Right lung (tissue), 10 donors: ENCODE results near the gene RAMP1. TPM values are rescaled to one million over a fixed set of nuclear protein-coding genes. Genes with fewer than 3 reads are reported as not detected.
"Not testable (repeated sequence)": the region's sequence is repeated elsewhere in the genome, so short reads cannot be mapped to it uniquely, and the experiment has no call there.

Experiments
- DNase-seq, 2 donors: peaks; one replicate each; pipeline ENCODE4 v3.0.0-alpha.2; 2013
- long read RNA-seq, 8 donors: transcript quantifications; one replicate each; lab custom pipeline, GENCODE V29; 2026
- polyA plus RNA-seq, 5 donors: library from polyadenylated mRNA; unstranded; fragments of 120-200 nt; gene quantifications; one replicate each; pipeline versions ENCODE4 v1.2.1 to v1.2.3, GENCODE V29; 2013; ENCODE audit warnings: inconsistent platforms in 1 of 5, low replicate concordance in 1 of 5; ENCODE audit not compliant: insufficient read length in 5 of 5, insufficient read depth in 1 of 5

RAMP1 gene
- 10 to 100 TPM in 2 of 5 donors, 1 to 10 TPM in 3; 6.0 to 18.4 (median 9.0) TPM for polyA plus RNA-seq
- long read RNA-seq, donor 1, transcript RAMP1-201 (3 exons, 910 nt), result major isoform, 8 of 11 reads
- long read RNA-seq, donor 1, partial matches to known transcripts, result 0 of 11 reads
- long read RNA-seq, donor 1, other reads (novel, unspliced or antisense), result 0 of 11 reads
- long read RNA-seq, donor 2, transcript RAMP1-201 (3 exons, 910 nt), result major isoform, 9 of 10 reads
- long read RNA-seq, donor 2, partial matches to known transcripts, result 0 of 10 reads
- long read RNA-seq, donor 2, other reads (novel, unspliced or antisense), result 0 of 10 reads
- long read RNA-seq, donor 3, transcript RAMP1-201 (3 exons, 910 nt), result major isoform, 7 of 8 reads
- long read RNA-seq, donor 3, partial matches to known transcripts, result 0 of 8 reads
- long read RNA-seq, donor 3, other reads (novel, unspliced or antisense), result 0 of 8 reads
- long read RNA-seq, donor 4, transcript RAMP1-201 (3 exons, 910 nt), result major isoform, 8 of 12 reads
- long read RNA-seq, donor 4, partial matches to known transcripts, result 0 of 12 reads
- long read RNA-seq, donor 4, other reads (novel, unspliced or antisense), result 0 of 12 reads
- long read RNA-seq, donor 5, transcript RAMP1-201 (3 exons, 910 nt), result major isoform, 10 of 16 reads
- long read RNA-seq, donor 5, partial matches to known transcripts, result 0 of 16 reads
- long read RNA-seq, donor 5, other reads (novel, unspliced or antisense), result 0 of 16 reads
- long read RNA-seq, donor 6, transcript RAMP1-201 (3 exons, 910 nt), result major isoform, 8 of 9 reads
- long read RNA-seq, donor 6, partial matches to known transcripts, result 0 of 9 reads
- long read RNA-seq, donor 6, other reads (novel, unspliced or antisense), result 0 of 9 reads
- long read RNA-seq, donor 7, partial matches to known transcripts, result 0 of 6 reads
- long read RNA-seq, donor 7, other reads (novel, unspliced or antisense), result 0 of 6 reads
- long read RNA-seq, donor 8, partial matches to known transcripts, result 0 of 2 reads
- long read RNA-seq, donor 8, other reads (novel, unspliced or antisense), result 0 of 2 reads

DNA sequence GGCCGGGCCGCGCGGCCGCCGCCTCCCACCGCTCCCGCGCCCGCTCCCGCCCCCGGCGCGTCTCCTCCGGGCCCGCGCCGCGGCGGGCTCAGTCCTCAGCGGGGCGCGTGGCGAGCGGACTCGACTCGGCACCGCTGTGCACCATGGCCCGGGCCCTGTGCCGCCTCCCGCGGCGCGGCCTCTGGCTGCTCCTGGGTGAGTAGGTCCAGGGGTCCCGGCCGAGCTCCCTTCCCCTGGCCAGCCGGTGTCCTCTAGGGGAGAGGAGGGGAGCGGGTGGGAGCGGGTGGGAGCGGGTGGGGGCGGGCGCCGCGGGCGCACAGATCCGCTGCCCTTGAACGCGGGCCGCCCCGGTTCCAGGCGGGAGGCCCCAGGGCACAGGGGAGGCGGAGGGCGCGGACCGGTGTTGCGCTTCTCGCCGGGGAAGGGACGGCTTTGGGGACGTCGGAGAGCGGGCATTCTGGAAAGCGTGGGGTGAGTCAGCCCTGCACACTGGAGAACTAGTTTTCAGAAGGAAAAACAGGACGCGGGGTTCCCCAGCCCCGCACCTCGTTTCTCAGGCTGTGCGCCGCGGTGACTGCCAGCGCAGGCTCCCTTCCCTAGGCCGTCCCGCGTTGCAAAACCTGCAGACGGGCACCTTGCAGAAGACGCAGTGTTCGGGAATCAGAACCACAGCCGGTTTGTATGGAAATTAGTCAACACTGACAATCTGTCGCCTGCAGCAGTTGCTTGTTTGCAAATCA is at the start of gene RAMP1:
Gene RAMP1, plus strand, starts transcription at position 91 of the 740 bp plus-strand sequence. Its CDS starts 53 bp downstream, at position 144.
- no peak for DNase-seq

DNA sequence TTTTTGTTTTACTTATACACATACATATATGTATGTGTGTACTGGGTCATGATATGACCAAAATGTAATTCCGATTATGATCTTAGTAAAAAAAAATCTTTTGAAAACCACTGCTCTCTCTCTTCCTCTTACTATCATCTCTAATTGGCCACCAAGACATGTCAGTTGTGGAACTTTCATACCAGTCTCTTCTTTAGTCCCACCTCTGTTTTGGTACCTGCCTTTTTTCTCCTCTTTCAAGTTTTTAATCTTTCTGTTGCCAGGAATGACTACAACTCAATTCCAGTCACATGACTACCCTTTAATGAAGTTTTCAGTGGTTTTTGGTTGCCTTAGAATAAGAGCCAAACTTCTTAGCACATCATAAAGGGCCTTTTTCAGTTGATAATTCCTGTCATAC is 43.8 kb upstream of the RAMP1 start:
- DNase-seq, result no peak

DNA sequence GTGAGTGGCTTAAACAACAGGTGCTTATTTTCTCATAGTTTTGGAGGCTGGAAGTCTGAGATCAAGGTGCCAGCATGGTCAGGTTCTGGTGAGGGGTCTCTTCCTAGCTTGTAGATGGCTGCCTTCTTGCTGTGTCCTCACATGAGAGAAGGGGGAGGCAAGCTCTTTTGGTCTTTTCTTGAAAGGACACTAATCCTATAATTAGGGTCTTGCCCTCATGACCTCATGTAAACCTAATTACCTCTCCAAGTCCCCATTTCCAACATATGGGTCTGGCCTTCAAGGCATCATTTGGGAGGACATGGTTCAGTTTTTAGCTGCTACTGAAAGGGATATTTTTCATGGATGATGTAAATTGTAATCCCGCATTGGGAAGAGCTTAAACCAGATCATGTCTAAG is 42.9 kb upstream of the RAMP1 start:
- DNase-seq, result no peak

DNA sequence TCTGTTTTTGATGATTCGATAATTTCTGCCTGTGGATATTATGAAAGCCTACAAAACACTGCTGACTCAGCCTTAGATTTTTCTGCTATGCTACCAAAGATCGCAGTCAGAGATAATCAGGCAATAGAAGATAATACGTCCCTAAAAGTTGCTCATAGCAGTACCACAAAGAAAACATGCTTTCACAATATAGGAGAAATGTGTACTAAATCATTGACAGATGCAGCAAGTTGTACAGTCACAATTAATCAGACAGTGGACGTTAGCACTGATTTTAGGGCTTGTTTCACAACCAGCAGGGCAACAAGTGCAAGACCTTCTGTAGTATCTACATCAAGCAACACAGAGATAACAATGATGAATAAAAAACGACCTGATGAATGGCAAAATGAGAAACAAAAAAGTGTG is 41.4 kb upstream of the RAMP1 start:
- no peak for DNase-seq

DNA sequence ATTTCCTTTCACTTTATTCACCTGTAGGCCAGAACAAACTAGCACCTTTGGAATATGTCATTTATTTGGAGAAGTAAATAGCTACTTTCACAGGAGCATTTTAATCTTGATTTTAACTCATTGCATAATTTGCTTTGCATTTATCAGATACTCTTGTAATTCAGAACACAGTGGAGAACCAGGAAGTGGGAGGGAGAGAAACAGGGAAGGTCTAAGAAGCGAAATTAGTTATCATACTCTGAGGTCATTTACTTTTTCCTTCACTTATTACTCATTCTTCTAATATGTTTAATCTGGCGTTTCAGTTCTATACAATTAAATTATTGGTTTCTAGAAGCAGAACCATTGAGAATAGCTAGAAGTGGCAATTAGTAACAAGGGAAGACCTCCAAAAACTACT is 40.2 kb upstream of the RAMP1 start:
- no peak for DNase-seq

DNA sequence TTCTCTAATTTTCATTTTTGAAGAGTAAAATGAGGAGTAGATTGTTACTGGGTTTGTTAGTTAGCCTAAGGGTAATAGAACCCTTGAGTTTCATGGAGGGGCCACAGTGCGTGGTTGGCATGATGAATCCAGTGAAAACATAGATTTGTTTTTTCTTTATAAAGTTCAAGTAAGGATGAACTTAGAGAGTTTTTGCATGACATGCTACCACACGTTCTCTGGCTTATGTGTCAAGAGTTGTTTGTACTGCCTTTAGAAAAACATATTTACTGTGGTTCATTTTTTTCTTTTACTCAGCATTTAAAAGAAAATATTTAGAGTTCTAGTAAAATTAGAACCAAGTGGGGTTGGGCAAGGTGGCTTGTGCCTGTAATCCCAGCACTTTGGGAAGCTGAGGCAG is 39.0 kb upstream of the RAMP1 start:
- DNase-seq, result no peak

DNA sequence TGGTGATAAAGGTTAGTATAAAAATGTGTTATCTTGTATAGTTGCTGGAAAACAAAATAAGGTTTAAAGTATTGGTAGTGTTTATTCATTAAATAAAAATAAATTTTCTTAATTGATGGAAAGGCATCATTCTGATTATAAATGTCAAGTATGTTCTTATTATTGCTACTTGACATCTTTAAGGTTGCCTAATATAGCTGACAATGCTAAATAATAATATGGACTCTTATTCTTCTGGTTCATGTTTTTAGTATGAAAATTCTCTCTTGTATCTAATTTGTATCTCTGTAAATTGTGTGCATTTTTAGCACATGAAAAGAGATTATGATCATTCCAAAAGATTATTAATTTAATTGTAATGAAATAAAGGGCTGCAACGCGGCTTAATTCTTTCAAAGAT is 35.9 kb upstream of the RAMP1 start:
- no peak for DNase-seq

DNA sequence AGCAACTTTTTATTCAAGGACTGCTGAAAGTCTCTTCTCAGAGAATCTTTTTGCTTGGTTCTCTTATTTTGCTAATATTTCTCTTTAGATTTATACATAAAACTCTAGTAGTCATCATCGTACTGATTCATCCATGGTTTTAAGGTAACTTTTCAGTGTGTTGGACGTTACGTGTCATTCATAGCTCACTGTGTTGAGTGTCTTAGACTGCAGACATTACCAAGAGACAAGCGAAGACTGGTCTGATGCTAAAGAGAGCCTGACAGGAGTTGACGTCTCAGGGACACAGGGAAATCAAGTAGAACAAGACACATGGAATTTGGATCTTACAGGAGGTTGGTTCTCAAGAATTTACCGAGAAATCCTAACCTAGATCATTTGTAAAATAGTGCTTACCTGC is 35.3 kb upstream of the RAMP1 start:
- no peak for DNase-seq

DNA sequence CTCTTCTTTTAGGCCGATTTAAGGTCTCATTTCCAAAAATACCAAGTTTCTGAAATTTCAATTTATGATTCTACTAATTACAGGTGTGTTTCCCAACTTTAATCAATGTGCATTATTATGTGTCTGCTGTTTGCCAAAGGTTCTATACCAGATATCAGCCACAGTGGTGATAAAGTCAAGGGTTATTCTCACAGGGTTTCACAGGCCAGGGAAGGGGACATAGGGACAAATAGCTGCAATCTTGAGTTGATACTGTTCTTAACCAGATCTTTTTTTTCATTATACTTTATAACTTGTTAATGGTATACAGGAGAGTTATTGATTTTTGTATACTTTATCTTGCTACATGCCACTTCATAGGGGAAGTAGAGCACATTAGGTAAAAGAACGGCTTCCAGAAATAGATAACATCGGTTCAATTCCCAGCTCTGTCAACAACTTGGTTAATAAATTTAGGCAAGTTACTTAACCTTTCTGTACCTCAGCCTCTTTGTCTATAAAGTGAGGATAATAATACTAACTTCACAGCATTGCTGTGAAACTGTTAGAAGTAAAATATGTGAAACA is 31.9 kb upstream of the RAMP1 start:
- DNase-seq, result no peak

DNA sequence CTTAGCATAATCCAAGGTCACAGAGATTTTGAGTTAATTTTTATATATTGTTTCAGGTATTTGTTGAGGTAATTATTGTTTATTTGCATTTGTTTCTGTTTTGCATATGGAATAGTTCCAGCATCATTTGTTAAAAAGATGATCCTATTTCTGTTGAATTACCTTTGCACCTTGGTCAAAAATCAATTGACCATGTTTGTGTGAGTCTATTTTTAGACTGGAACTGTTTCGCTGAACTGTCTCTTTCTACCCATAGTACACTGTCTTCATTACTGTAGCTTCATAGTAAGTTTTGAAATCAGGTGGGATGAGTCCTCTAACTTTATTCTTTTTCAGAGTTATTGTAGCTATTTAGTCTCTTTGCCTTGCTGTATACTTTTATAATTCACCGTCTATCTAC is 28.9 kb upstream of the RAMP1 start:
- no peak for DNase-seq

DNA sequence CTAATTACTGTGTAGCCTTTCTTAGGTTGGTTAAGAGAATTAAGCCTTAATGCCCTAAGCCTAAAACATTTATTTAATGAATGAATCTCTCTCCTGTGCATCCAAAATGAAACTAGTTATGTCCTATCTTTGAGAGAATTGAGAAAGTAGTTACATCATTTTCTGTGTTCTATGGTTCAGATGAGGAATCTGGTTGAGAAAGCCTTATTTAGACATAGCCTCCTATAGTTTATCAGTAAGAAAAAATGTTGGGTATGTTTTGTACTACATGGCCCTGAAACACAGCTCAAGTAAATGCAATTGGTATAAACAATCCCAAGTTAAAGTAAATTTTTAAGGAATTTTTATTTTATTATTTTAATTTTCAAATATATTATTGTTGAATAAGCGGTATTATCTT is 25.9 kb upstream of the RAMP1 start:
- no peak for DNase-seq

DNA sequence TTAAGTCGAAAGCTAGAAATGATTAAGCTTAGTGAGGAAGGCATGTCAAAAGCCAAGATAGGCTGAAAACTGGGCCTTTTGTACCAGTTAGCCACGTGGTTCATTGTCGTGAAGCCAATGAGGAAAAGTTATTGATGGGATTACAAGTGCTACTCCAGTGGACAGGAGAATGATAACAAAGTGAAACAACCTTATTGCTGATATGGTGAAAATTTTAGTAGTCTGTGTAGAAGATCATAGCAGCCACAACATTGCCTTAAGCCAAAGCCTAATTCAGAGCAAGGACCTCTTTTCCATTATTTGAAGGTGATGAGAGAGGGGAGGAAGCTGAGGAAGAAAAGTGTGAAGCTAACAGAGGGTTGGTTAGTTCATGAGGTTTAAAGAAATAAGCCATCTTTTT is 24.1 kb upstream of the RAMP1 start:
- no peak for DNase-seq

DNA sequence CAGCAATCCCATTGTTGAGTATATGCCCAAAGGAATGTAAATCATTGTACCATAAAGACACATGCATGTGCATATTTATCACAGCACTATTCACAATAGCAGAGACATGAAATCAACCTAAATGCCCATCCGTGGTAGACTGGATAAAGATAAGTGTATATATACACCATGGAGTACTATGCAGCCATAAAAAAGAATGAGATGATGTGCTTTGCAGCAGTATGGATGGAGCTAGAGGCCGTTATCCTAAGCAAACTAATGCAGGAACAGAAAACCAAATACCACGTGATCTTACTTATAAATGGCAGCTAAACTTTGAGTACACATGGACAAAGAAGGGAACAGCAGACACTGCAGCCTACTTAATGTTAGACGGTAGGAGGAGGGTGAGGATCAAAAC is 18.4 kb upstream of the RAMP1 start:
- no peak for DNase-seq

DNA sequence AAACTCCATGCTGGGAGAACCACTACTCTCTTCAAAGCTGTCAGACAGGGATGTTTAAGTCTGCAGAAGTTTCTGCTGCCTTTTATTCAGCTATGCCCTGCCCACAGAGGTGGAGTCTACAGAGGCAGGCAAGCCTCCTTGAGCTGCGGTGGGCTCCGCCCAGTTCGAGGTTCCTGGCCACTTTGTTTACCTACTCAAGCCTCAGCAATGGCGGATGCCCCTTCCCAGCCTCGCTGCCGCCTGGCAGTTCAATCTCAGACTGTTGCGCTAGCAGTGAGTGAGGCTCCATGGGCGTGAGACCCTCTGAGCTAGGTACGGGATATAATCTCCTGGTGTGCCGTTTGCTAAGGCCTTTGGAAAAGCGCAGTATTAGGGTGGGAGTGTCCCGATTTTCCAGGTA is 10.5 kb upstream of the RAMP1 start:
- DNase-seq, result not testable (repeated sequence)

DNA sequence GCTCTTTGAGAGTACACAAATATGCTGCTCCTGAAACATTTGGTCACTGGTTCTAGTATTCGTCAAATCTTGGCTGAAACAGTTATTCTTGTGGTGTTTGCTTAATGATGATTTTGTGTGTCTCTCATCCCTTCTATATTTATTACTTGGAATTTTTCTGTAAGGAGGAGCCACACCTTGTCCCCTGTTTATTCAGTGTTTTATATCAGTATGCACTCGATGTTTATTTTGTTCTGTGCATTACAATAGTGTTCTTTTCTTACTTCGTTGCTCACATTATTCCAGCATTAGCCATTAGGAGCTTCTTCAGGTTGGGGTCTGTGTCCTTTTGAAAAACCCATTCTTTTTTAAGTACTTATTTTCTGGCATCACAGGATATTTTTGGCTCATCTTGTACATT is 5.1 kb upstream of the RAMP1 start:
- DNase-seq, result no peak

DNA sequence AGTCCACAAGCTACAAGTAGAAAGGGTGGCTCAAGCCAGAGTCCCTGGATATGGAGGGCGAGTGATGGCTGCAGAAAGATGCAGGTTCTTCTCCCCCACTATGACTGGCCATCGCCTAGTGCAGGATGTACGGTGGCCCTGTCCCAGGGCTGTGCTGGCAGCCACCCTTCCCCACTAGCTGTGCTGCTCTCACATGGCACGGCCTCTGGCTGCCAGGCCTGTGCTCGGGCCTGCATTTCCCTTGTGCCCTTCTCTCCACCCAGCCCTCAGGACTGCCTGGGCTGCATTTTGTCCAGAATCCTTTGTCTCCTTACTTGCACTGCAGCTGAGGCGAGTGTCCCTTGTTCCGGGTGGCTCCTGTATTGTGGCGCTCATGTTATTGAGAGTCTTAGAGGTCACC is 1.6 kb upstream of the RAMP1 start:
- DNase-seq, result no peak

DNA sequence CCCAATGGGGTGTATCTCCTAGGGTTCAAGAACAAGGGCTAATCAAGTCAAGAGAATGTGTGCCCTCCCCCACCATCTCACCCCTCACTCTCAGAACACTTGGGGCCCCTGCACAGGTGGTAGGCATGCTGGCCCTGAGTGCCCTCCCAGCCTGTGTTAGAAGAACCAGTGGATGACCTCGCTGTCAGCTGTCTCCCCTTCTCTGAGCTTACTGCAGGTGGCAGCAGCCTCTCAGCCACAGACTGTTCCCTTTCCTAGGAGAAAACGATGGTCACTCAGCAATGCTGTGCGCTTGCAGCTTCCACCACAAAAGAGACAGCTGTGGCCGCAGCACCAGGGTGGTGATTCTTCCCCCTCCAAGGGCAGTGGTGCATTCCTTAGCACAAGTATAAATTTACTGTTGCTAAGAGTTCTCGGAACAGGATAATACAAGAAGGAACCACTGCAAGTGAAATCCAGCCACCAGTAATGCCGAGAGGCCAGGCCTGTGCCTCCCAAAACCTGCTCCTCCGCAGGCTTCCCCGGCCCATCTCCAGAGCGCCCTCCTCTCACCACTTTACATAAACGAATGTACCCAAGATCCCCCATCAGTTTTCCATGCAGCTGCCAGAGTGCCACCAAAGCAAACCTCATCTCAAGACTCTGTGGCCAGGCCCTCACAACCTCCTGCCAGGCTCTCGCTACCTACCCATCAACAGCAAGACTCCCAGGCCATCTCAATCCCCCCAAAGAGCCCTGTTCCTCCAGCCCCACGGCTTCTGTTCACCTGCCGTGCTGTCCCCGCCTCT is 935 bp upstream of the RAMP1 start:
- DNase-seq, result peak; percentile 49 to 66

DNA sequence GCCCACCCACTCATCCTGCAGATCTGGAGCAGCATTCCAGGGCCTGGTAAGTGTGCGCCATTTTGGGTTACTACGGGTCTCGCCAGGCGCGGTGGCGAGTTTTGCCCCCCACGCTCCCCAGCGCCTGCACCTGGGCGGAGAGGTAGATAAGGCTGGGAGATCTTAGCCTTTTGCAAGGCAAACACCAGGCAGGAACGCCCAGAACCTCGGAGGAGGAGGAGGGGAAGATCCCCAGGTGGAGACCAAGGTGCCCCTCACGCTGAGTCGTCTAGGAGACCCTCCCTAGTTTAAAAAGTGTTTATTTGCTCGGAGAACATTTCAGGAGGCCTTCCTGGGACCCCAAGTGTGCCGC is 365 bp upstream of the RAMP1 start:
- no peak for DNase-seq

DNA sequence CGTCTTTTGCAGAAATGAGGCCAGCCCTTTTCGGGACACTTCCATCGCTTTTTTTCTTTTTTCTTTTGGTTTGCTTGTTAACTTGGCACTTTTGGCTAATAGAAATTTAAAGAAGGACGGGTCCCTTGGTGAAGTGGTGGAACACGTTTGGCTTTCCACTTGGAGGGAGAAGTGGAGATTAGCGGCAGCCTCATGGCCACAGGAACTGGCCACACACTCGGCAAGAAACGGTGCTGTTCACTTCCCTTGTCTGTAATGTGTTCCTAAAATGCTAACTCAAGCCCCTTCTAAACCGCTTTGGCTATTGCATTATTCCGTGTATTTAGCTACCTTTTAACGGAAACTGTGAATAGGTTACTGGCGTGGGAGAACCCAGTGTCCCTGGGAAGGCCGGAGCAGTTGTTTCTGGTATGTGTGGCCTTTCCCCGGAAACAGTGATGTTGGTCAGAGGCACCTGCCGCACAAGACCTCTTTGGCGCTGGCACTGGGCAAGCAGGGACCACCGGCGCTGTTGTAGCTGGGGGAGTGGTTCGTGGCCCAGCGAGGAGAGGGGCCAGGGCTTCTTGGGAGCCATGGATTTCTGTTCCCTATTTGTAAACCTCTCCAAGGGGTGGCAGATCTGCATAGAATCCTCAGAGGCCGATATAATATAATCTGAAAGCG is 981 bp downstream of the RAMP1 start:
- DNase-seq, result no peak

DNA sequence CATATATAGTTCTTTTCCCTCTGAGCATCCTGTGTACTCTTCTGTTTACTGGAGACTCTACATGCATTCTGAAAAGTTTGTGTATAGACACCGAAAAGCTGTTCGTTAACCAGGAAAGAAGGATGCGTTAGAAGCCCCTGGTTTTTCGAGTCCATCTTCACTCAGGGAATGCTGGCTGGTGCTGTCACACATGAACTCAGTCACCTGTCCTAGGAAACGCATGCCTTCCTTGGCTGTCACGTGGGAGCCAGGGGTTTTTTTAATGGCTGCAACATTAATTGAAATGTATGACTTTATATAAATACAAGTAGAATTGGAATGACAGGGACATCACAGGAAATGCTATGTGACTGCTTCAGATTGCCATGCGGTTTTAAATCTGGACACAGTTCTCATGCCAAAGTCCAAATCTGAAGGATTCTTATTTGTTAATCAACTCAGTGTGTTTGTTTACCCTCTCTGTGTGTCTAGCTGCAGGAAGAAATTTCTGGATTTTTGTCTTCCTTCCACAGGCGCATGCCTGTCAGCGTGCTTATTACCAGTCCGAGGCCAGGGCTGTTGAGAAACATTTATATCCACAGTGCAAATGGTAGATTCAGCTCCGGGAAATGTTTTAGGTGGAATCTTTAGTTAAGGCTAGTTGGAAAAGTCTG is 2.6 kb downstream of the RAMP1 start:
- DNase-seq, result no peak
